IPS DF 6.9 (cell line): Measurements from ENCODE around the gene FMNL3.
"Not testable (repeated sequence)": the region's sequence is repeated elsewhere in the genome, so short reads cannot be mapped to it uniquely, and the experiment has no call there.

Experiments used
- DNase-seq: peaks from one replicate; pipeline ENCODE4 v3.0.0-alpha.2; 2013; ENCODE audit warnings: low read depth, low spot score
- H3K27ac ChIP-seq: one replicate; pipeline ENCODE4 v1.5.1; 2013; ENCODE audit warnings: low read length, control low read depth
- H3K27me3 ChIP-seq: 2 replicates; pipeline ENCODE4 v1.6.1; 2013; ENCODE audit warnings: mild to moderate bottlenecking, low read length; ENCODE audit not compliant: control insufficient read depth, insufficient read depth
- H3K36me3 ChIP-seq: 2 replicates; pipeline ENCODE4 v1.6.1; 2013; ENCODE audit warnings: low read length; ENCODE audit not compliant: control insufficient read depth, insufficient read depth
- H3K4me1 ChIP-seq: 2 replicates; pipeline ENCODE4 v1.6.1; 2013; ENCODE audit warnings: low read length; ENCODE audit not compliant: control insufficient read depth, insufficient read depth
- H3K4me3 ChIP-seq: 2 replicates; pipeline ENCODE4 v1.5.1; 2013; ENCODE audit warnings: mild to moderate bottlenecking, low read length
- H3K9me3 ChIP-seq: 2 replicates; pipeline ENCODE4 v1.6.1; 2013; ENCODE audit warnings: low read length, inconsistent platforms; ENCODE audit not compliant: control insufficient read depth, insufficient read depth
- WGBS: extraction: QIAGEN DNeasy Blood & Tissue Kit; methylation state at CpG from one replicate; pipeline ENCODE4 v1.1.7; 2013; ENCODE audit warnings: mixed read lengths, missing lambda C conversion rate; ENCODE audit not compliant: insufficient read length, insufficient coverage; 5-methylcytosine and 5-hydroxymethylcytosine counted together

FMNL3 gene

GRCh38 chr12:49618576-49618975 is 88.6 kb downstream of the FMNL3 start:
- WGBS = no CpG with 5 or more reads among the region's 1 CpG
- Histone ChIP-seq H3K4me3 (no peak overlapping the region), H3K27ac (no peak overlapping the region), H3K9me3 (no peaks in the 10 kb centered on the region), H3K27me3 (no peaks in the 10 kb centered on the region), H3K4me1 (no peaks in the 10 kb centered on the region), H3K36me3 (no peaks in the 10 kb centered on the region)
- DNase-seq = no peak

GRCh38 chr12:49616533-49617219 is 90.5 kb downstream of the FMNL3 start:
- no peak for DNase-seq
- Histone ChIP-seq H3K27ac (no peak overlapping the region), H3K4me3 (no peak overlapping the region), H3K4me1 (no peaks in the 10 kb centered on the region), H3K9me3 (no peaks in the 10 kb centered on the region), H3K27me3 (no peaks in the 10 kb centered on the region), H3K36me3 (no peaks in the 10 kb centered on the region)
- no CpG with 5 or more reads among the region's 5 CpGs for WGBS

GRCh38 chr12:49615725-49616124 is 91.5 kb downstream of the FMNL3 start:
- Histone ChIP-seq H3K9me3 (no peaks in the 10 kb centered on the region), H3K4me3 (no peak overlapping the region), H3K27ac (no peak overlapping the region), H3K36me3 (no peaks in the 10 kb centered on the region), H3K27me3 (no peaks in the 10 kb centered on the region), H3K4me1 (no peaks in the 10 kb centered on the region)
- WGBS = no CpG with 5 or more reads among the region's 7 CpGs
- DNase-seq = no peak

- no peak overlapping the region for H3K4me3 ChIP-seq
- H3K27ac ChIP-seq = no peak overlapping the region
- no peak for DNase-seq
- no peaks in the 10 kb centered on the region for H3K36me3 ChIP-seq
- H3K27me3 ChIP-seq = no peaks in the 10 kb centered on the region
- H3K9me3 ChIP-seq = no peaks in the 10 kb centered on the region
- H3K4me1 ChIP-seq = no peaks in the 10 kb centered on the region
Observed at GRCh38 chr12:49612210-49612609, 95.0 kb downstream of the FMNL3 start.

- WGBS = no CpG with 5 or more reads among the region's 4 CpGs
- H3K4me1 ChIP-seq, H3K27ac ChIP-seq, H3K36me3 ChIP-seq, DNase-seq, H3K27me3 ChIP-seq, H3K4me3 ChIP-seq, H3K9me3 ChIP-seq: not testable (repeated sequence)
Observed at GRCh38 chr12:49610785-49611184, 96.4 kb downstream of the FMNL3 start.

GRCh38 chr12:49609875-49610154 is 97.4 kb downstream of the FMNL3 start:
- no peaks in the 10 kb centered on the region for H3K9me3 ChIP-seq

GRCh38 chr12:49609059-49609874 is 97.9 kb downstream of the FMNL3 start:
- Histone ChIP-seq H3K27ac (no peak overlapping the region), H3K27me3 (no peaks in the 10 kb centered on the region), H3K4me1 (no peaks in the 10 kb centered on the region), H3K9me3 (no peaks in the 10 kb centered on the region), H3K4me3 (no peak overlapping the region), H3K36me3 (no peaks in the 10 kb centered on the region)
- no peak for DNase-seq
- WGBS = no CpG with 5 or more reads among the region's 2 CpGs

More at GRCh38 chr12:49609875-49610154, 97.4 kb downstream of the FMNL3 start:
- Histone ChIP-seq H3K4me3 (no peak overlapping the region), H3K27ac (no peak overlapping the region), H3K27me3 (no peaks in the 10 kb centered on the region), H3K36me3 (no peaks in the 10 kb centered on the region), H3K4me1 (no peaks in the 10 kb centered on the region)
- DNase-seq = no peak
- no CpG with 5 or more reads among the region's 1 CpG for WGBS

GRCh38 chr12:49605539-49605938 is 101.7 kb downstream of the FMNL3 start, which contains the start of gene FAM186B:
TSS of gene FAM186B (minus strand) at chr12:49605639. CDS start at chr12:49605477, 162 bp downstream.
- H3K27ac ChIP-seq, H3K4me3 ChIP-seq, H3K36me3 ChIP-seq, H3K4me1 ChIP-seq, H3K27me3 ChIP-seq, H3K9me3 ChIP-seq, DNase-seq: not testable (repeated sequence)
- WGBS = no CpG with 5 or more reads among the region's 4 CpGs

GRCh38 chr12:49604856-49605255 is 102.3 kb downstream of the FMNL3 start:
- H3K4me3 ChIP-seq = no peak overlapping the region
- no CpG with 5 or more reads among the region's 5 CpGs for WGBS
- H3K36me3 ChIP-seq = no peaks in the 10 kb centered on the region
- DNase-seq = no peak
- H3K27me3 ChIP-seq = no peaks in the 10 kb centered on the region
- H3K27ac ChIP-seq = no peak overlapping the region
- H3K9me3 ChIP-seq = no peaks in the 10 kb centered on the region
- no peaks in the 10 kb centered on the region for H3K4me1 ChIP-seq

GRCh38 chr12:49603721-49604120 is 103.5 kb downstream of the FMNL3 start:
- DNase-seq = no peak
- H3K27me3 ChIP-seq = no peaks in the 10 kb centered on the region
- H3K36me3 ChIP-seq = no peaks in the 10 kb centered on the region
- no CpG with 5 or more reads among the region's 1 CpG for WGBS
- H3K9me3 ChIP-seq = no peaks in the 10 kb centered on the region
- H3K4me1 ChIP-seq = no peaks in the 10 kb centered on the region
- H3K27ac ChIP-seq = no peak overlapping the region
- no peak overlapping the region for H3K4me3 ChIP-seq

- H3K36me3 ChIP-seq = no peaks in the 10 kb centered on the region
- no peaks in the 10 kb centered on the region for H3K9me3 ChIP-seq
- no peak overlapping the region for H3K27ac ChIP-seq
- H3K4me3 ChIP-seq = no peak overlapping the region
- H3K27me3 ChIP-seq = no peaks in the 10 kb centered on the region
- no CpG with 5 or more reads among the region's 8 CpGs for WGBS
- H3K4me1 ChIP-seq = no peaks in the 10 kb centered on the region
- DNase-seq = no peak
Observed at GRCh38 chr12:49599961-49600360, 107.2 kb downstream of the FMNL3 start.
